NCI-H1417 (cell line): ENCODE measurements around the gene SCPEP1.
"Not testable (repeated sequence)": the region's sequence is repeated elsewhere in the genome, so short reads cannot be mapped to it uniquely, and the experiment has no call there.

Experiments used
- DNase-seq, 3 experiments: peaks; one replicate each; lab custom pipeline; 2025; lab: John Stamatoyannopoulos, UW

The SCPEP1 gene, protein sequence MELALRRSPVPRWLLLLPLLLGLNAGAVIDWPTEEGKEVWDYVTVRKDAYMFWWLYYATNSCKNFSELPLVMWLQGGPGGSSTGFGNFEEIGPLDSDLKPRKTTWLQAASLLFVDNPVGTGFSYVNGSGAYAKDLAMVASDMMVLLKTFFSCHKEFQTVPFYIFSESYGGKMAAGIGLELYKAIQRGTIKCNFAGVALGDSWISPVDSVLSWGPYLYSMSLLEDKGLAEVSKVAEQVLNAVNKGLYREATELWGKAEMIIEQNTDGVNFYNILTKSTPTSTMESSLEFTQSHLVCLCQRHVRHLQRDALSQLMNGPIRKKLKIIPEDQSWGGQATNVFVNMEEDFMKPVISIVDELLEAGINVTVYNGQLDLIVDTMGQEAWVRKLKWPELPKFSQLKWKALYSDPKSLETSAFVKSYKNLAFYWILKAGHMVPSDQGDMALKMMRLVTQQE

GRCh38 chr17:56977673-56978395 lies at the start of gene SCPEP1:
Gene SCPEP1 (plus strand): TSS chr17:56978131. CDS start chr17:56978160, 29 bp downstream.
- DNase-seq, result peak; percentile 80 to 93 (median 88)

DNA sequence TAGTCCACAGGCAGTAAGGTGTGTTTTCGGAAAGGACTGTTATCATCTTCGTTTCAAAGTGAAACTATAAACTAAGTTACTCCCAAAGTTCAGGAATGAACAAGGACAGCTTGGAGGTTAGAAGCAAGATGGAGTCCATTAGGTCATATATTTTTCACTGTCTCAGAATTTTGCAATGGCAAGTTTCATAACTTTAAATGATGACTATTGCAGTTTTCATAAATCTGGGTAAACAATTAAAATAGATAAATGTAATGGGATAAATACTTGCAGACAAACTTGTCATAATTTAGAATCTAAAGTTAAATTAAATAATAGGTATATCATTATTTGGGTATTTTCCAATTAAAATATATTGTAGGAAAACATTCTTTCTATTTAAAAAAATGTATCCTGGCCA lies 49.3 kb upstream of the SCPEP1 start:
- no peak for DNase-seq

DNA sequence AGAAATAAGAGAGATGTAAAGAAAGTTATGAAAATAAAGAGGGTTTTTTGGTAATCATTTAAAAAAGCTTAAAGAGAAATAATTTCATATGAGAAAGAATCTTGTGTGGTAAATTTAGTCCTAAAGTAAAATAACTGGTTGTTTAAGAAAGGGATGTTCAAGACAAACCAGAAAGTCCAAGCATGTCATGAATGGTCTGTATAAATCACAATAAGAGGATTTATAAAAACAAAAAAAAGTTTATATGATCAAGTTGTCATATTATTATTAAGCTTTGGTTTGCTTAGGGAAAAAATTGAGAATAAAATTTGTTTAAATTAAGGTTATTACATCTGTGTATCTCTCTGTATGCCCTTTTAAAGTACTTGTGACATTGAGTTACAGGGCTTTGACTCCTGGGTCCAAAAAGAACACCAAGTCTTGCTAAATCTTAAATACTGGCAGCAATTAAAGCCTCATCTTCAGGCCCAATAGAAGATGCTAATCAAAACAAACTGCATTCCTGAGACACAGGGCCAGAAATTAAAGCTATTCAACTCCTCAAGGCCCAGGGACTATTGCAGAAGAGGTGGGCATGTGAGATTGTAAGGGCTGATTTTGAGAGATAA lies 48.5 kb upstream of the SCPEP1 start:
- peak in 1 of 3 experiments; percentile 18 for DNase-seq

GRCh38 chr17:56930739-56931337 lies 47.1 kb upstream of the SCPEP1 start:
- no peak for DNase-seq

GRCh38 chr17:56933151-56933745 lies 44.7 kb upstream of the SCPEP1 start:
- DNase-seq, result no peak

DNA sequence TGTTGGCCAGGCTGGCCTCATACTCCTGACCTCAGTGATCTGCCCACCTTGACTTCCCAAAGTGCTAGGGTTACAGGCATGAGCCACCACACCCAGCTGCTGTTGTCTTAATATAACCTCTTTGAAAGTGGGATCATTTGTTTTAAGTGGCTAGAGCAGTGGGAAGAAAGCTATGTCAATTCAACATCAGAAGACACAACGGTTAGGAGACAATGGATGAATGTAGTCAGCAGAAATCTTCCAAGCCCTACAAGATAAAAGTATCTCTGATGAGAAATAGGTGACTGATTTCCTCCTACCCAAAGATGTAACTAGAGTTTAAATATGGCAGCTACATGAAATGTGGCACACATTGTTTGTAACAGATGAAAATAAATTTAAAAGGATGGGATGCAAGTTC lies 44.1 kb upstream of the SCPEP1 start:
- DNase-seq, result no peak

- DNase-seq, result no peak
Observed at GRCh38 chr17:56934280-56934679, 43.7 kb upstream of the SCPEP1 start.

- no peak for DNase-seq
Observed at GRCh38 chr17:56935461-56935860, 42.5 kb upstream of the SCPEP1 start.

DNA sequence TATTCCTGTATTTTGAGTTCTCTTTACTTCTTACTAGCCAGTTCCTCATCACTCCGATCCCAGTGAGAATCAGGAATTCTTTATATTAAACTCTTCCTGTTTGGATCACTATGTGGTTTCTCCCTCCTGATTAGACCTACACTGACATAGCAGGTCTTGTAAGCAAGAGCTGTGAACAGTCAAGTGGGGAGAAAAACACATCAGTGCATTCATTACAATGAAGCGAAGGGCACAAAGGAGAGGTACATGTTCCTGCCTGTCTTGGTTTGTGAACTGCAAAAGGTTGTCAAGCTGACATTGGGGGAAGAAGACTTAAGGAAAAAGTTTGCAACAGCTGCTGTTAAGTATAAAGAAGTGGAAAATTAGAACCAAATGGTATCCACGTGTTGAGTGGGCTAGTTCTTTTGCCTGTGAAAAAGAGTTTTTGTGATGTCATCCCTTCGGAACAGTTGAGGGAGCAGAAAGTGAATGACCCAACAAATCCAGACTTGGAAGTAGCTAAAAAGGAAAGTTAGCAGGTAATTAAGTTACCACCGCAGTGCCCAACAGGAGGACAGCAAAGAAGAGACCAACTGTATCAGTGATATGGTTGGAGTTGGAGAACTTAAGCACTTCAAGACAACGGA lies 41.1 kb upstream of the SCPEP1 start:
- no peak for DNase-seq

GRCh38 chr17:56937687-56938086 lies 40.2 kb upstream of the SCPEP1 start:
- no peak for DNase-seq

- DNase-seq, result not testable (repeated sequence)
Observed at GRCh38 chr17:56938206-56938605, 39.7 kb upstream of the SCPEP1 start.

GRCh38 chr17:56939869-56940484 lies 38.0 kb upstream of the SCPEP1 start:
- DNase-seq, result peak; percentile 21 to 78 (median 62)

- no peak for DNase-seq
Observed at GRCh38 chr17:56943505-56944125, 34.3 kb upstream of the SCPEP1 start.

GRCh38 chr17:56945938-56946505 lies 31.9 kb upstream of the SCPEP1 start:
- no peak for DNase-seq

GRCh38 chr17:56947741-56948140 lies 30.2 kb upstream of the SCPEP1 start:
- no peak for DNase-seq

GRCh38 chr17:56948491-56948890 lies 29.4 kb upstream of the SCPEP1 start:
- no peak for DNase-seq

GRCh38 chr17:56949595-56949994 lies 28.3 kb upstream of the SCPEP1 start:
- no peak for DNase-seq

DNA sequence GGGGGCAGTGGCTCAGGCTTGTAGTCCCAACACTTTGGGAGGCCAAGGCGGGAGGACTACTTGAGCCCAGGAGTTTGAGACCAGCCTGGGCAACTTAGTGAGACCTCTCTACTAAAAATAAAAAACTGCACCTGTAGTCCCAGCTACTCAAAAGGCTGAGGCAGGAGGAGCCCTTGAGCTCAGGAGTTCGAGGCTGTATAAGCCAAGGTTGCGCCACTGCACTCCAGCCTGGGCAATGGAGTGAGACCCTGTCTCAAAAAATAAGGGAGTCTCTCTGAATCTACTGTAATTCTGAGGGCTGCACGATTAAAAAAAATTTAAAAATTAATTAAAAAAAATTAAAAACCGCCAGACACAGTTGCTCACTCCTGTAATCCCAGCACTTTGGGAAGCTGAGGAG lies 20.9 kb upstream of the SCPEP1 start:
- no peak for DNase-seq

- DNase-seq, result peak; percentile 97 to 99 (median 99)
Observed at GRCh38 chr17:56960596-56961538, 17.1 kb upstream of the SCPEP1 start, which contains the start of gene COIL. Gene COIL (minus strand): TSS chr17:56961050. CDS start chr17:56961019, 31 bp downstream.
